ENCODE measurements around the gene POM121L2.

Gene POM121L2

GRCh38 chr6:27332692-27333641 is 20.9 kb upstream of the POM121L2 start:
- TF ChIP-seq CTCF (IDR thresholded peaks at IDR 0.05; ENCODE audit: low read depth, low read length), result no peak
- peak; percentile 43 for DNase-seq (ENCODE audit: low read depth, low spot score)
- H3K4me3 ChIP-seq (ENCODE audit: low read depth, low read length), result peak overlapping the region; percentile 51
- in situ Hi-C loops (cut with HindIII; ENCODE audit: low sequenced_read_pairs), result no loop called here

GRCh38 chr6:27327023-27327738 is 15.1 kb upstream of the POM121L2 start:
- H3K4me3 ChIP-seq (ENCODE audit: low read depth, low read length), result no peak overlapping the region
- in situ Hi-C loops (cut with HindIII; ENCODE audit: low sequenced_read_pairs), result no loop called here
- DNase-seq (ENCODE audit: low read depth, low spot score), result no peak
- no peak for TF ChIP-seq CTCF (IDR thresholded peaks at IDR 0.05; ENCODE audit: low read depth, low read length)

- no peak overlapping the region for H3K4me3 ChIP-seq (ENCODE audit: low read depth, low read length)
- in situ Hi-C loops (cut with HindIII; ENCODE audit: low sequenced_read_pairs), result no loop called here
- DNase-seq (ENCODE audit: low read depth, low spot score), result no peak
- TF ChIP-seq CTCF (IDR thresholded peaks at IDR 0.05; ENCODE audit: low read depth, low read length), result no peak
Measured at GRCh38 chr6:27321901-27322300, 9.8 kb upstream of the POM121L2 start.

- in situ Hi-C loops (cut with HindIII; ENCODE audit: low sequenced_read_pairs), result no loop called here
- no peak overlapping the region for H3K4me3 ChIP-seq (ENCODE audit: low read depth, low read length)
- no peak for DNase-seq (ENCODE audit: low read depth, low spot score)
- TF ChIP-seq CTCF (IDR thresholded peaks at IDR 0.05; ENCODE audit: low read depth, low read length), result no peak
Measured at GRCh38 chr6:27321370-27321769, 9.3 kb upstream of the POM121L2 start.

- in situ Hi-C loops (cut with HindIII; ENCODE audit: low sequenced_read_pairs), result no loop called here
- TF ChIP-seq CTCF (IDR thresholded peaks at IDR 0.05; ENCODE audit: low read depth, low read length), result no peak
- no peak overlapping the region for H3K4me3 ChIP-seq (ENCODE audit: low read depth, low read length)
Measured at GRCh38 chr6:27318973-27319372, 6.9 kb upstream of the POM121L2 start.

GRCh38 chr6:27314046-27314445 is 2.0 kb upstream of the POM121L2 start:
- no peak for TF ChIP-seq CTCF (IDR thresholded peaks at IDR 0.05; ENCODE audit: low read depth, low read length)
- DNase-seq (ENCODE audit: low read depth, low spot score), result no peak
- no peak overlapping the region for H3K4me3 ChIP-seq (ENCODE audit: low read depth, low read length)
- in situ Hi-C loops (cut with HindIII; ENCODE audit: low sequenced_read_pairs), result no loop called here

More at GRCh38 chr6:27318973-27319372, 6.9 kb upstream of the POM121L2 start:
- DNase-seq (ENCODE audit: low read depth, low spot score), result no peak

Measured in astrocyte of the spinal cord (primary cell).